ENCODE data around the gene PCSK5.
"Not testable (repeated sequence)": the region's sequence is repeated elsewhere in the genome, so short reads cannot be mapped to it uniquely, and the experiment has no call there.

Gene PCSK5

DNA sequence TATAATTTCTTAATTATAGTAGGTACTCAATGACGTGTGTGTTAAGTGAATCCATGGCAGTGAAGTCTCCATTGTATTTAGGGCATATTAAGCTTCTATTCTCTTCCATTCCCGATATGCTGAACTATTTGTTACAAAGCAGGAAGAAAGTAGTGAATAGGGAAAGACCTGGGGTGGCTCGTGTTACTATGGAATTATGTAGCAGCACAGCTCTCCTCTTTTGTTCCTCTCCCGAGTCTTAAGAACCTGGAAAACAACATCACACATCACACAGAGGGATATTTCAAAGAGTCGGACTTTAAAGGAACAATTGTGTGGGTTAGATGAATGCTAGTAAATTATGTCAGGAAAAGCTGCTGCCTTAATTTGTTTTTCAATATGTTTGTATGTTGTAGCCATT is 131.8 kb downstream of the PCSK5 start:
- DNase-seq: no peak

DNA sequence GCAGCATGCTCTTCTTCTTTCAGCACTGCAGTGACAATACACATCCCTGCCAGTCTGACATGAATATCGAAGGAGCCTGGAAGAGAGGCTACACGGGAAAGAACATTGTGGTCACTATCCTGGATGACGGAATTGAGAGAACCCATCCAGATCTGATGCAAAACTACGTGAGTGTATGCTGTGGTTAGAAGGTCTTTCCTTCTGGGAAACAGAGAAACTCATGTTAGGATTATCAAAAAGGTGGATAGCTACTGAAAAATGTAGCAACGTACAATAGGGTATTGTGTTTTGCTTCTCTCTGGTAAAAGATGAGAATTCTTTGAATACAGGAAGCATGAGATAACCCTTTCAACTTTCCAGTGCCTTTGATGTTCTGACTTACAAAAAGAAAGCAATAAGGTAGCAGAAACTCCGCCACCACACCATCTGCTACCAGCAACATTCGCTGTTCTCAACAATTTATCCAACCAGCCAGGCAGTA is 133.3 kb downstream of the PCSK5 start:
- DNase-seq: no peak

DNA sequence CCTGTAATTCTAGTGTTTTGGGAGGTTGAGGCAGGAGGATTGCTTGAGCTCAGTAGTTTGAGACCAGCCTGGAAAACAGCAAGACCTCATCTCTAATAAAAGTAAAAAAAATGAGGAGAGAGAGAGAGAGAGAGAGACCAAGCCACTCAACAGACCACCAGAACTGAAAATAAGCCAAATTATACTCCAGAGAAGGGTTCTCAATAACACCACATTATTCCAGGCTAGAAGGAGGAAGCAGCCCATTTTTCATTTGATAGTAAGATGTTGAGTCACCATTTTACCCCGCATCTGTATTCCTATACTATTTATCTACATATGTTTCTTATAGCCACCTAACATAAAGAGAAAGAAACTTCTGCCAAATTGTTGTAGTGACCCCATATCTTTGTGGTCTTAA is 134.8 kb downstream of the PCSK5 start:
- DNase-seq: no peak

DNA sequence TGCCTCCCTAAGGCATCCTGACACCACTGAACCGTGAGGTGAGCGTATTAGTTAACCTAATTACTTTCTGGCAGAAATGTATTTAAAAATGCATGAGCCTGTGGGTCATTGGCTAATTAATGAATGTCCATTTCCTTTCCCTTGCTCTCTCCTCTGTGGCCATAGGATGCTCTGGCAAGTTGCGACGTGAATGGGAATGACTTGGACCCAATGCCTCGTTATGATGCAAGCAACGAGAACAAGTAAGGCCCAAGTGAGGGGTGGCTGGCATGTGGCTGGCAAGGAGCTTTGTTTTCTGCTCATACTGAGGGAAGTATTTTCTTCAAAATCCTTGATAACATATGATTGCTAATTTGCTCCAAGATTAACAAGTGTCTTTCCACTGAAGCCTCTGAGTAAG is 136.3 kb downstream of the PCSK5 start:
- no peak for DNase-seq

DNA sequence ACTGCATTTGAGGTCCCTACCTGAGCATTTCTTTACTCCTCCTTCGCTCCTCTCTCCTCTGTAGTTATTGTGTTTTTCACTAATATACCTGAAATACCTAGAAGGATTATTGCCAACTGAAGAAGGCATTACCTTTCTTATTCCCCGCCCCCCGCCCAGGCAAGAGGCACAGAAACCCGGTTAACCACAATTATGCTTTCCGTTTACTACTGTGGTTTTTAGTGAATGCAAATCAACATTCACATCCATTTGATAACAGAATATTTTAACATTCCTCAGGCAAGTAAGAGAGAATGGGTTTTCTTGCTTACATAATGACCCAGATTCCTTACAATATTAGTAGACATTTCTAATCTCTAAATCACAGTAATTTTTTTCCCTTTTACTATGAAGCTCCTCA is 136.9 kb downstream of the PCSK5 start:
- DNase-seq: no peak

DNA sequence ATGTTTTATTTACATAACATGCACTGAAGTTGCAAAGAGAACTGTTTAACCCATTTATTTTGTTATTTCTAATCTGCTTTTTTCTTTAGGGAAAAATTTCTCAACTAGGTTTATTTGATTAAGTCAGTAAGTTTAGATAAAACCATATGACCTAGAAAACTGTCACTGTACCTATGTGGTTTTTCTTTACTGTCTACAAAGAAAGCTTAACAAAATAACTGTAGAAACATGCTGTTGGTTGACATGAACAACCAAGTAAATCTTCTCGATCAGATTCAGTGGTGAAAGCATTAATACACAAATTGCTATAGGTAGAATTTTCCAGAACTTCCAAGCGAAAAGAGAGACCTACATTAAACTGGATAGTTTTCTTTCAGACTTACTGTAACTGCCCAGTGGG is 137.4 kb downstream of the PCSK5 start:
- no peak for DNase-seq

DNA sequence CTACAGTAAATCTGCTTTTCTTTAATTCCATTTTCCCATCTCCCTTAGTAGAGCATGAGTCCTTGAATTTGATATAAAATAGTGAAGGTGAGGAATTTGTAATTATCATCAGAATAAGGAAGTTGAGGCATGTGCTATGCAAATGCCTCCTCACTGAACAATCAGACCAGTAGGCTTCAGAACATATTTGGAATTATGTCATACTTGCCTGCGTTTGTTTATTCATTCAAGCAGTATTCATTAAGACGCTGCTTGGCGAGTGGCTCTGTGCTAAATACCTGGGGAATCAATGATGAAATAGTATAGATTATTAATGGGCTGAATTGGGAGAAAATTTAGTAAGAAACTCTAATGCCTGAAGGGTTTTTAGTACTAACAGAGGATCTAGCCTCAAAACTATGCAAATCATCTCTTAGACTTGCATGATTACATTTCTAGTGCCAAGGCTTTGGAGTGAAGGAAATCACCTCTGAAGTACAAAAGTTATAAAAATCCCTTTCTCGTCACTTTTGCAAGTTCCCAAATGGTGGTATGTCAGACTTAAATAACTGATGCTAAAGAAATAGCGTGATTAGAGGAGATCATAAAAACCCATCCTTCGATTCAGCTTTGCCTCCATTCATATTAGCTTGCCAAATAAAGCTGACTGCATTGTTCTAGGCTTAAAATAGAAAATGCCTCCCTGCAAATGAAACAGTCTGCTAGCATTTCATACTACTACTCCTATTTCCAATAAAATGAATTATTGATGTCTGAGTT is 141.7 kb downstream of the PCSK5 start:
- DNase-seq: no peak

DNA sequence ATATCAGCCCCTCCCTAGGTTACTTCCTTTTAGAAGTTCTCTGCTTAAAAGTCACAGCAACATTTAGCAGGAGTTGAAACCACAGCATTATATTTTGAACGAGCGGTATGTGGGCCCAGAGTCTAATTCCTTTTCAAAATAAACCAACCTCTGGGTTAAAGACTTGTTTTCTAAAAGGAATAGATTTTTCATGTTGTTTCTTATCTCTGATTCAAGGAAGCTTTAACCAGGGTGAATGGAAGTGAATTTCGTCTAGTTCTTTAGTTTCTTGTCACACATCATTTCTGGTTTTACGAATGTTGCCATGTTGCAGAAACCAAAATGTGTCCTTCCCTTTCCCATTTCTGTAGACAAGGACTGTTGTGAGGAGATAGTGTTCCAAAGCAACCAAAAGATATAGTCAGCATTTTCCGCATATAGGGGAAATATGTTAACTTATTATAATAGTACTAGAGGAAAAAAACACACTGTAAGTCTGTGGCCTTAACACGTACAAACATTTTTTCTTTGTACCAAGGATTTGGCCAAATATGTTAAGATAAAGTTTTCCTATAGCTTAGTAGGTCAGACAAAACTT is 142.4 kb downstream of the PCSK5 start:
- DNase-seq: no peak

DNA sequence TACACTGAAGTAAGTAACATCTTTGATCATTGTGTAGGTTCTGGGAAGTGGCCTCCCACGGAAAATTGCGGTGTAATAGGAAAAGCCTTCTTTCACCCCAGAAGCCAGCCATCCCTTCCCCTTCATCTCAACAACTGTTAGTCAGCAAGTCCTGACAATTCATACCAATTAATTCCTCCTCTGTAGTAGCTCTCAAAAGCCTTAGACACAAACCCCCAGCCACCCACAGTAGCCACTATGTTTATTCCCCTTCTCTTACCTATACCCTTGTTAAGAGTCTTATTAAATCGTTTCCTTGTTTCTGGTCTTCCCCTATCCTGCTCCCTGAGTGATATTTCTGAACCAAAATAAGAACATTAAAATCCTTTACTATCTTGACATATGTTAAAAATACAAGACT is 143.6 kb downstream of the PCSK5 start:
- DNase-seq: no peak

DNA sequence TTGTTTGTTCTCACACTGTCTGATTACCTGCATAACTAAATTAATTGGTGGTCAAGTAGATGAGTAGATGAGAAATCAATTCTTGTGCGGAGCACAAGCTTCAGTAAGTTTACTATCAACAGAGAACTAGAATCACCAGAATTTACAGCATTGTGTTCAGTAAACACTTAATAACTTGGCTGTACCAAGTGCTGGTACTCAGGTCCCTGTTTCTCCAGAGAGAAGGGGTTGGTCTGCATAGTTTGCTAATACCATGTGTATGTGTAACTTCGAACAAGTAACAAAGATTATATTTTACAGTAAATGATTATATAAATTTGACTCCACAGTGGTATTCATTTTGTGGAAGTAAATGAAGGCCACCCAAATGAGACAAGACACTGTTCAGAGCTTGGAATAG is 146.3 kb downstream of the PCSK5 start:
- DNase-seq: no peak

DNA sequence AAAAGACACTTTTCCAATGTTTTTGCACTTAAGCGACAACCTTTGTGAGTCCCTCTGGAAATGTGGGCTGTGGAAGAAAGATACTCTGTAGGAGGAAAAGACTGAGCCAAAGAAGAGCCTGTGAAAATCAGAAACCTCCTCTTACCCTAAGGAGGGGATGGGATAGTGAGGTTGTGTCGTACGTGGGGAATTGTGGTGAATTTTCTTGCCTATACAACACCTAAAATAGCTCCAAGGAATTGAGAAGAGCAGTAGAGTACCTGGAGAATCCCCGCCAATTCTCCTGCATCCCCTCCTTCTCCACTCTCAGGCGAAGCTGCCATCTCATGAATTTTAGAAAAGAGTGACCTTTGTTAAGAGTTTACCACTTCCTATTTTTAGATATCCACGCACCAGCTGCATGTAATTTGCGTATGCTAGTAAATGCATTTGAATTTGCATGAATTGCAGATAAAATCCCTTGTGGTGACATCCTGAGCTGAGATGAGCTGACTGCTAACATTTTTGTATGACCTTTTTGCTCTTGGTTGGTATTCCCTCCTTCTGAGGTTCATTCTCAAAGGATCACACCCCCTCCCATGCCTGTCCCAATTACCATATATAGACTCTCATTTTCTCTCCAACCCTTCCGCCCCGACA is 147.2 kb downstream of the PCSK5 start:
- DNase-seq: no peak

DNA sequence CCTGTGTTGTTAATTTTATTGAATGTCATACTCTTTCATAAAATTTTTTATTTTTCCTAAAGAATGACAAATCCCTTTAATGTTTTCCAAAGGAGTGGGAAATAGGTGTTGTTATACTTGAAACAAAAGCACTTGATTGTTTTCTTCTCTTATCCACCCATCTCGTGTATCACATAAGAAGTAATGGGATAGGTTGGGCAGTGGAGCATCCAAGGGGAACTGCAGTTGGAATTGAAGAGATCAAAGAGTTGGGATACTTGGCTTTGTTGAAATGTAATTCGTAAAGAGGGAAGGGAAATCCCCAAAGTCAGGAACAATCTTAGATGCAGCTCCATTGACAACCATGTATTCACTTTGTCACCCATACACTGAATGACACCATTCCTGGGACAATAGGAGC is 148.0 kb downstream of the PCSK5 start:
- DNase-seq: no peak

DNA sequence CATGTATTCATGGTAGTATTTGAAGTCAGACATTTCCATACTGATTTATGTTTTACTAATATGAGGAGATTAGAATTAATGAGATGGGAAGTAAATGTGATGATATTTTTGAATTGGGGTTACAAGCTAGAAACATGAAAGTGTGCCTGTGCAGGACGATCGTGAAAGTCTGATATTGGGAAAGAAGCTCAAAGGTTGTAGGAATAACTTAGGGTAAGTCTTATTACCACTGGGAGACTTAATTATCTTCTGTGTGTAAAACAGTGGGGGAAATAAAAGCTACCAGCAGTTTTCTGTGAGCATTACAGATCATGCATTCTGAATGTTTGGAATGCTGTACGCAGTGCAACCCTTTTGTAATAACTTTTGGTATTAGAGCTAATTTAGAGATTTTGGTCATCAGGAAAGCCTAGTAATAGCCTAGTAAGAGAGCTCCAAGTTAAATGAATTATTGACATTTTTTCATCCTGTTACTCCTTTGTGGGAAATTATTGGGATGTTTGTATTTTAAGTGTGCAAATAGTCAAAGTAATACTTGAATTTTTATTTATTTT is 153.9 kb downstream of the PCSK5 start:
- DNase-seq: no peak

DNA sequence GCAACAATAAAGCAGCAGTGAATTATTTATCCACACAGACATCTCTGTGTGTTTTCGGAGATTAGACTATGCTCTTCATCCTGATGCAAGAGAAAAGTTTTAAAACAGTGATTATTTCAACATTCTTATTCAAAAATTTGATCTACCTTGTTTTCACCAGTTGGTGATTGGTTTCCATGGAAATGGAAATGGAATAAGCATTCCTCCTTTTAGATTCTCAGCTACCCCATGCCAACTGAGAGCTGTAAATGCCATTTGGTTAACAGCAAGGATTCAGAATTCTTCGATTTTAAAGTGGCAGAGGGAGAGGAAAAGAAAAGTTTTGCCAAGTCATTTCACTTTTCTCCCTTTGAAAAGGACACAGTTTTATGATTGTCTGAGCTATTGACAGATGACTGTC is 154.7 kb downstream of the PCSK5 start:
- no peak for DNase-seq

DNA sequence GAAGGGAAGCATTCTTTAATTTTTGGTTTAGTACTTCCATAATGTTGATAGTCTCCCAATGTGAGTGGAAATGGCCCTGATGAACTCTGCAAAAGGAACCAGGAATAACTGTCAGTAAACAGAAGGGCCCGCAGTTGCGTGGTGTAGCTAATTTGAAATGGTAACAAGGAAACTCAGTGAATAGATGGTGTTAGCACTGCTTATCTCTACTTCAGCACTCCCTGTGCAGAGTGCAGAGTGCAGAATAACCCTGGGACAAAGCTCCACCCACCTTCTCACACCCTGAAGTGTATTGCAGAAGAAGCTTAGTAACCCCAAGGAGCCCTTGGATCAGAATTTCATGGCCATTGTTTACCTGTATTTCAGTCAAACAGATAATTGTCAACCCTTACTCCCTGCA is 158.9 kb downstream of the PCSK5 start:
- no peak for DNase-seq

DNA sequence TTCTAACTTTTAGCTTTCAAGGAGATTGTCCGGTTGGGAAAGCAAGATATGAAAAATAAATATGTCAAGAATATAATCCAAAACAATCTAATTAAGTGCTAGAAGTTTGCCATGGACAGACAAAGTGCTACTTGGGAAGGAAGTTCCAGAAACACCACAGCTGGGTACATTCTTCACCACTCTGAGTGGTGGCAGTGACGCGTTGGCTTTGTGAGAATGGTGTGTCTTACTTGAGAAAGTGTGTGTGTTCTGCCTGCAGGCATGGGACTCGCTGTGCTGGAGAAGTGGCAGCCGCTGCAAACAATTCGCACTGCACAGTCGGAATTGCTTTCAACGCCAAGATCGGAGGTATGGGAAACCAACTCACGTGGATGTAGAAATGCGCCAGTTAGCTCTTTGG is 177.2 kb downstream of the PCSK5 start:
- DNase-seq: no peak

DNA sequence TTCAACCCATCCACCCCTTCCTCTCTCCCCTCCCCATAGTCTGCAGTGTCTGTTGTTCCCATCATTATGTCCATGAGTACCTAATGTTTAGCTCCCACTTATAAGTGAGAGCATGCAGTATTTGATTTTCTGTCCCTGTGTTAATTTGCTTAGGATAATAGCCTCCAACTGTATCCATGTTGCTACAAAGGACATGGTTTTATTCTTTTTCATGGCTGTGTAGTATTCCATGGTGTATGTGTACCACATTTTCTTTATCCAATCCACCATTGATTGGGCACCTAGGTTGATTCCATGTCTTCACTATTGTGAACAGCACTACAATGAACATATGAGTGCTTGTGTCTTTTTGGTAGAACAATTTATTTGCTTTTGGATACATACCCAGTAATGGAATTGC is 187.1 kb downstream of the PCSK5 start:
- no peak for DNase-seq

DNA sequence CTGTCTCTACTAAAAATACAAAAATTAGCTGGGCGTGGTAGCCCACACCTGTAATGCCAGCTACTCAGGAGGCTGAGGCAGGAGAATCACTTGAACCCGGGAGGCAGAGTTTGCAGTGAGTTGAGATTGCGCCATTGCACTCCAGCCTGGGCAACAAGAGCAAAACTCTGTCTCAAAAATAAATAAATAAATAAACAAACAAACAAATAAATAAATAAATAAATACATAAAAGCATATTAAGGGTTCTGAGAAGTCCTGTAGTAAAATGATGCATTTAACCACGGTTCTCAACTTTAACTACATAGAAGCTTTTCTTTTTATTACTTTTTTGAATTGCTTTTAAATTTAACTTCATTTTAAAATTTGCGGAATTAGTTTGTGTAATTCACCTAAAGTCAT is 190.8 kb downstream of the PCSK5 start:
- not testable (repeated sequence) for DNase-seq

DNA sequence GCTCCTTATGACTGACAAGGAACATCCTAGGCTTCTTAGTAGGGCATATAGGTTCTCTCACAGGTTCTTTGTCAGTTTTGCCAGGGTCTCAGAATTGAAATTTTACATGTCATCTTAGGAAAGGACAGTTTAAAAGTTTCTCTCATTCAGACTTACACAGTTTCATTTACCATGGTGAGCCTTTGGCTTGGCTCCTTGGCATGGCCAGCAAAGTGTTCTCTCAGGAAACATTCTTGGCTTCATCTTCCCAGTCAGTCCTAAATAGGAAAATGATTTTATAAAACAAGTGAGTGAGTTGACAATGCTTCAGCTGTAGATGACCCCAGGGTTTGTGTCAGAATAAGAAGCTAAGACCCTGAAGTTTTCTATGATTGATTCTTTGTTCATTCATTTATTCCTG is 191.6 kb downstream of the PCSK5 start:
- no peak for DNase-seq

DNA sequence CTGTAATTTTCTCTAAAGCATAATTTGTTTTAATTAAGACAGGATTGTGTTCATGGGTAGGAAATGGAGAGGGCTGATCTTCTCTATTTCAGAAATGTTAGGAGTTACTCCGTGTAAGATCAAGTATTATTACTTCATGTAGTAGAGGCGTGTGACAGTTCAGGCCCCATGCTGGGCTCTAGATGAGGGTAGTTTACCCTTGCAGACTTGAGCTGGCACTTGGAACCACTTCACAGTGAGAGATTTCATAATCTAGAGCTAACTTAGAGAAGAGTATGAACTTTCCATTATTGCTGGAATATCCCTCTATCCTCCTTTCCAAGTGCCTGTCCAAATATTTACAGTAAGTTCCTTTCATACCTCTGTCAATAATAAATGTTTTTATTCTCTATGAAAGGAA is 195.1 kb downstream of the PCSK5 start:
- DNase-seq: no peak

DNA sequence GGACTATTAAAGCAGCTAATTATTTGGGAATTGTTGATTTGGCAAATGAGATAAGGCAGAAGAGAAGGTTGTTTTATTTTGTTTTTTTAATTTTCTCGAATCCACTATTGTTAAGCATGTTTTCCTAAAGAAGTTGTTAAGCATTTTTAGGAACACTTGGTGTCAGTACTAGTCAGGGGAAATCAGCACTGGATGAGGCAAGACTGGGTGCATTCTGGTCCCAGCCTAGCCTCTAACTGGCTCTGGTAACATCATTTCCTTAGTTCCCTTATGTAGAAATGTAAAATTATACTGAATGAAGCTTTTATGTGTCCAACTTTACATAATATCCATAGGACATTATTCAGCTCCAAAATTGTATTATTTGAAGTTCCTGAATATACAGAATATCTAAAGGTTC is 196.1 kb downstream of the PCSK5 start:
- DNase-seq: no peak

DNA sequence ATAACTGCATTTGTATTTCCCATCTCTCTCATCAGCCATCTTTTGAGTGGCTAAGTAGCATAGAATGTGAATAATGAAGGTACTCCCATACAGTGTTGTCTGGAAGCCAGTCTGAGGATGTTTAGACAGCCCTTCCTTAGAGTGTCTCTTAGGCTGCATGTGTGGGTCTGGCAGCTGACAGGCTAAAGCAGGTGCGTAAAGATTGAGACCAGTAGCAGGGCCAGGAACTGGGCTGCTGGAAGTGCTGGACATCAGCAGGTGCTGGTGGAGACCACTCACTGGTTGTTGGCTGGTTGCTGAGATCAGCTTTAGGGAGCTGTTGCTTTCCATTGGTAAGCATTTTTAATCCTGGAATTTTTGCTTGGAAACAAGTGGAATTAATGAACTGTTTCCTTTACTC is 197.5 kb downstream of the PCSK5 start:
- no peak for DNase-seq

DNA sequence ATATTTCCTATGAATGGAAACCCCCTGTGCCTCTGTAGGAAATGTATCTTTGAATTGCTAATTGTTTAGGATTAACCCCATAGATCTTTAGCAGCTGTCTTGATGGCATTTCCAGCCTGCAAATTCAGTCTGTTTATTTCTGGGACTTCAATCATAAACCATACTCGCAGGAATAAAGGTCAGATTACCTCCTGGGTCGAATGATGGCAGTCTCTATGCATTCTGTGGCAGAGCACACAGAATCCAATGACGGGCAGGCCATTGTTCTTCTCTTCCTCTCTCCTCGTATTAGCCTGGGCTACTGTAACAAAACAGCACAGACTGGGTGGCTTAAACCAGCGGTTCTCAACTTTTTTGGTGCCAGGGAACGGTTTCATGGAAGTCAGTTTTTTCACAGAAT is 199.9 kb downstream of the PCSK5 start:
- DNase-seq: no peak

DNA sequence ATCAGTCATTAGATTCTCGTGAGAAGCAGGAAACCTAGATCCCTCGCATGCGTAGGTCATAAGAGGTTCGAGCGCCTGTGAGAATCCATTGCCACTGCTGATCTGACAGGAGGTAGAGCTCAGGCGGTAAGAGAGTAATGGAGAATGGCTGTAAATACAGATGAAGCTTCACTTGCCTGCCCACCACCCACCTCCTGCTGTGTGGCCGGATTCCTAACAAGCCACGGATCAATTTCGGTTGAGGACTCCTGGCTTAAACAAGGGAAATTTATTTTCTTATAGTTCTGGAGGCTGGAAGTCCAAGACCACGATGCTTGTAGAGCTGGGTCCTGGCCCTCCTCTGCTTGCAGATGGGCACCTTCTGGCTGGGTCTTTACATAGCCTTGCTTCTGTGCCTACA is 200.4 kb downstream of the PCSK5 start:
- DNase-seq: no peak
